22Rv1 (cell line): ENCODE results near the gene NEDD4L.

Experiments
- H3K27ac ChIP-seq: fragments of 450-650 bp; 2 replicates; pipeline ENCODE4 v1.5.1; 2017
- CTCF ChIP-seq: fragments of 450-650 bp; IDR thresholded peaks from 2 replicates; pipeline ENCODE4 v1.5.1; 2017; ENCODE audit warnings: mild to moderate bottlenecking
- ZFX ChIP-seq: fragments of 450-650 bp; IDR thresholded peaks from 2 replicates; pipeline ENCODE4 v1.6.1; 2017; ENCODE audit warnings: antibody characterized with exemption, borderline replicate concordance

The NEDD4L gene

GRCh38 chr18:58229162-58229561, 185.1 kb downstream of the NEDD4L start:
- H3K27ac ChIP-seq = no peak overlapping the region
- TF ChIP-seq ZFX = no peak
- no peak for TF ChIP-seq CTCF

GRCh38 chr18:58230438-58231179, 186.6 kb downstream of the NEDD4L start:
- TF ChIP-seq ZFX (no peak), CTCF (no peak)
- peak overlapping the region; percentile 82 for H3K27ac ChIP-seq

- TF ChIP-seq CTCF = peak; percentile 71
- no peak for TF ChIP-seq ZFX
- H3K27ac ChIP-seq = peak overlapping the region; percentile 82
These were observed 187.9 kb downstream of the NEDD4L start for GRCh38 chr18:58231930-58232329.

- no peak for TF ChIP-seq ZFX
- TF ChIP-seq CTCF = no peak
- peak overlapping the region; percentile 82 for H3K27ac ChIP-seq
These were observed 188.6 kb downstream of the NEDD4L start for GRCh38 chr18:58232668-58233067.

- no peak for TF ChIP-seq CTCF
- no peak for TF ChIP-seq ZFX
- peak overlapping the region; percentile 82 for H3K27ac ChIP-seq
These were observed 190.3 kb downstream of the NEDD4L start for GRCh38 chr18:58234359-58234741.

GRCh38 chr18:58235001-58235436, 191.0 kb downstream of the NEDD4L start:
- H3K27ac ChIP-seq = peak overlapping the region; percentile 82

More at GRCh38 chr18:58235001-58235436, 191.0 kb downstream of the NEDD4L start:
- TF ChIP-seq ZFX (no peak), CTCF (no peak; the same call in 1 of the 2 replicates)
